Measurements from ENCODE around the gene NLRC5.
"Not testable (repeated sequence)": the region's sequence is repeated elsewhere in the genome, so short reads cannot be mapped to it uniquely, and the experiment has no call there.

NLRC5 gene

GRCh38 chr16:57107321-57107922, 118.1 kb downstream of the NLRC5 start:
- H3K4me3 ChIP-seq (ENCODE audit: low read depth in 1 of 2, low read length in 2 of 2) = no peak overlapping the region
- no peak overlapping the region for H3K9ac ChIP-seq (ENCODE audit: low read length)
- H3K27me3 ChIP-seq (ENCODE audit: control insufficient read depth in 1 of 2, insufficient read depth in 2 of 2, low read length in 2 of 2) = no peaks in the 10 kb centered on the region
- H3K27ac ChIP-seq (ENCODE audit: low read depth, low read length) = no peak overlapping the region
- peaks cover 4% of the 10 kb centered on the region for H3K4me1 ChIP-seq (ENCODE audit: insufficient read depth, low read length)
- no peaks in the 10 kb centered on the region for H3K9me3 ChIP-seq (ENCODE audit: low read length)
- no peaks in the 10 kb centered on the region for H3K36me3 ChIP-seq (ENCODE audit: insufficient read depth, low read length)

- Histone ChIP-seq H3K36me3 (ENCODE audit: insufficient read depth, low read length) (no peaks in the 10 kb centered on the region), H3K27me3 (ENCODE audit: control insufficient read depth in 1 of 2, insufficient read depth in 2 of 2, low read length in 2 of 2) (no peaks in the 10 kb centered on the region), H3K4me1 (ENCODE audit: insufficient read depth, low read length) (peaks cover 4% of the 10 kb centered on the region), H3K9ac (ENCODE audit: low read length) (no peak overlapping the region), H3K27ac (ENCODE audit: low read depth, low read length) (no peak overlapping the region), H3K4me3 (ENCODE audit: low read depth in 1 of 2, low read length in 2 of 2) (no peak overlapping the region), H3K9me3 (ENCODE audit: low read length) (no peaks in the 10 kb centered on the region)
Observed at GRCh38 chr16:57108432-57108831, 119.1 kb downstream of the NLRC5 start.

GRCh38 chr16:57109259-57110105, 120.1 kb downstream of the NLRC5 start:
- H3K4me1 ChIP-seq (ENCODE audit: insufficient read depth, low read length); H3K9me3 ChIP-seq (ENCODE audit: low read length); H3K4me3 ChIP-seq (ENCODE audit: low read depth in 1 of 2, low read length in 2 of 2); H3K9ac ChIP-seq (ENCODE audit: low read length); H3K27ac ChIP-seq (ENCODE audit: low read depth, low read length); H3K36me3 ChIP-seq (ENCODE audit: insufficient read depth, low read length); H3K27me3 ChIP-seq (ENCODE audit: control insufficient read depth in 1 of 2, insufficient read depth in 2 of 2, low read length in 2 of 2): not testable (repeated sequence)

- Histone ChIP-seq H3K27ac (ENCODE audit: low read depth, low read length) (no peak overlapping the region), H3K9ac (ENCODE audit: low read length) (no peak overlapping the region), H3K9me3 (ENCODE audit: low read length) (no peaks in the 10 kb centered on the region), H3K36me3 (ENCODE audit: insufficient read depth, low read length) (no peaks in the 10 kb centered on the region), H3K27me3 (ENCODE audit: control insufficient read depth in 1 of 2, insufficient read depth in 2 of 2, low read length in 2 of 2) (no peaks in the 10 kb centered on the region), H3K4me1 (ENCODE audit: insufficient read depth, low read length) (peaks cover 17% of the 10 kb centered on the region), H3K4me3 (ENCODE audit: low read depth in 1 of 2, low read length in 2 of 2) (no peak overlapping the region)
Observed at GRCh38 chr16:57110937-57111336, 121.6 kb downstream of the NLRC5 start.

- Histone ChIP-seq H3K4me1 (ENCODE audit: insufficient read depth, low read length) (peaks cover 21% of the 10 kb centered on the region), H3K27ac (ENCODE audit: low read depth, low read length) (no peak overlapping the region), H3K36me3 (ENCODE audit: insufficient read depth, low read length) (no peaks in the 10 kb centered on the region), H3K9ac (ENCODE audit: low read length) (no peak overlapping the region), H3K4me3 (ENCODE audit: low read depth in 1 of 2, low read length in 2 of 2) (no peak overlapping the region), H3K27me3 (ENCODE audit: control insufficient read depth in 1 of 2, insufficient read depth in 2 of 2, low read length in 2 of 2) (no peaks in the 10 kb centered on the region), H3K9me3 (ENCODE audit: low read length) (no peaks in the 10 kb centered on the region)
Observed at GRCh38 chr16:57111420-57111819, 122.1 kb downstream of the NLRC5 start.

GRCh38 chr16:57112403-57113041, 123.2 kb downstream of the NLRC5 start:
- Histone ChIP-seq H3K27ac (ENCODE audit: low read depth, low read length) (no peak overlapping the region), H3K27me3 (ENCODE audit: control insufficient read depth in 1 of 2, insufficient read depth in 2 of 2, low read length in 2 of 2) (no peaks in the 10 kb centered on the region), H3K4me1 (ENCODE audit: insufficient read depth, low read length) (peaks cover 17% of the 10 kb centered on the region), H3K9ac (ENCODE audit: low read length) (no peak overlapping the region), H3K4me3 (ENCODE audit: low read depth in 1 of 2, low read length in 2 of 2) (no peak overlapping the region), H3K9me3 (ENCODE audit: low read length) (no peaks in the 10 kb centered on the region), H3K36me3 (ENCODE audit: insufficient read depth, low read length) (peaks cover 2% of the 10 kb centered on the region)

- no peaks in the 10 kb centered on the region for H3K9me3 ChIP-seq (ENCODE audit: low read length)
- no peak overlapping the region for H3K9ac ChIP-seq (ENCODE audit: low read length)
- H3K27me3 ChIP-seq (ENCODE audit: control insufficient read depth in 1 of 2, insufficient read depth in 2 of 2, low read length in 2 of 2) = no peaks in the 10 kb centered on the region
- no peak overlapping the region for H3K4me3 ChIP-seq (ENCODE audit: low read depth in 1 of 2, low read length in 2 of 2)
- no peak overlapping the region for H3K27ac ChIP-seq (ENCODE audit: low read depth, low read length)
- peaks cover 6% of the 10 kb centered on the region for H3K36me3 ChIP-seq (ENCODE audit: insufficient read depth, low read length)
- H3K4me1 ChIP-seq (ENCODE audit: insufficient read depth, low read length) = peaks cover 17% of the 10 kb centered on the region
Observed at GRCh38 chr16:57113042-57113453, 123.7 kb downstream of the NLRC5 start.

GRCh38 chr16:57113664-57114063, 124.3 kb downstream of the NLRC5 start:
- Histone ChIP-seq H3K4me3 (ENCODE audit: low read depth in 1 of 2, low read length in 2 of 2) (no peak overlapping the region), H3K36me3 (ENCODE audit: insufficient read depth, low read length) (peaks cover 6% of the 10 kb centered on the region), H3K27ac (ENCODE audit: low read depth, low read length) (no peak overlapping the region), H3K27me3 (ENCODE audit: control insufficient read depth in 1 of 2, insufficient read depth in 2 of 2, low read length in 2 of 2) (no peaks in the 10 kb centered on the region), H3K9ac (ENCODE audit: low read length) (no peak overlapping the region), H3K9me3 (ENCODE audit: low read length) (no peaks in the 10 kb centered on the region), H3K4me1 (ENCODE audit: insufficient read depth, low read length) (peaks cover 17% of the 10 kb centered on the region)

- Histone ChIP-seq H3K4me3 (ENCODE audit: low read depth in 1 of 2, low read length in 2 of 2) (no peak overlapping the region), H3K9ac (ENCODE audit: low read length) (no peak overlapping the region), H3K36me3 (ENCODE audit: insufficient read depth, low read length) (peaks cover 14% of the 10 kb centered on the region), H3K4me1 (ENCODE audit: insufficient read depth, low read length) (peaks cover 17% of the 10 kb centered on the region), H3K27me3 (ENCODE audit: control insufficient read depth in 1 of 2, insufficient read depth in 2 of 2, low read length in 2 of 2) (no peaks in the 10 kb centered on the region), H3K9me3 (ENCODE audit: low read length) (no peaks in the 10 kb centered on the region), H3K27ac (ENCODE audit: low read depth, low read length) (no peak overlapping the region)
Observed at GRCh38 chr16:57115168-57115513, 125.8 kb downstream of the NLRC5 start.

GRCh38 chr16:57115514-57116182, 126.3 kb downstream of the NLRC5 start:
- H3K9ac ChIP-seq (ENCODE audit: low read length) = no peak overlapping the region
- no peak overlapping the region for H3K27ac ChIP-seq (ENCODE audit: low read depth, low read length)
- peak overlapping the region; percentile 20 to 41 for H3K4me3 ChIP-seq (ENCODE audit: low read depth in 1 of 2, low read length in 2 of 2)
- no peaks in the 10 kb centered on the region for H3K27me3 ChIP-seq (ENCODE audit: control insufficient read depth in 1 of 2, insufficient read depth in 2 of 2, low read length in 2 of 2)
- H3K36me3 ChIP-seq (ENCODE audit: insufficient read depth, low read length) = peaks cover 14% of the 10 kb centered on the region
- H3K4me1 ChIP-seq (ENCODE audit: insufficient read depth, low read length) = peaks cover 17% of the 10 kb centered on the region
- H3K9me3 ChIP-seq (ENCODE audit: low read length) = no peaks in the 10 kb centered on the region

GRCh38 chr16:57118461-57119084, 129.2 kb downstream of the NLRC5 start:
- Histone ChIP-seq H3K27me3 (ENCODE audit: control insufficient read depth in 1 of 2, insufficient read depth in 2 of 2, low read length in 2 of 2) (no peaks in the 10 kb centered on the region), H3K9me3 (ENCODE audit: low read length) (no peaks in the 10 kb centered on the region), H3K27ac (ENCODE audit: low read depth, low read length) (no peak overlapping the region), H3K36me3 (ENCODE audit: insufficient read depth, low read length) (peaks cover 28% of the 10 kb centered on the region), H3K4me1 (ENCODE audit: insufficient read depth, low read length) (peaks cover 17% of the 10 kb centered on the region), H3K9ac (ENCODE audit: low read length) (no peak overlapping the region), H3K4me3 (ENCODE audit: low read depth in 1 of 2, low read length in 2 of 2) (no peak overlapping the region)

All from muscle layer of colon (tissue), 2 donors.